ENCODE measurements around the gene CDH4. TPM values are rescaled to one million over a fixed set of nuclear protein-coding genes. Genes with fewer than 3 reads are reported as not detected.

Gene CDH4
- total RNA-seq, 2 donors from 2014 or later: not detected

DNA sequence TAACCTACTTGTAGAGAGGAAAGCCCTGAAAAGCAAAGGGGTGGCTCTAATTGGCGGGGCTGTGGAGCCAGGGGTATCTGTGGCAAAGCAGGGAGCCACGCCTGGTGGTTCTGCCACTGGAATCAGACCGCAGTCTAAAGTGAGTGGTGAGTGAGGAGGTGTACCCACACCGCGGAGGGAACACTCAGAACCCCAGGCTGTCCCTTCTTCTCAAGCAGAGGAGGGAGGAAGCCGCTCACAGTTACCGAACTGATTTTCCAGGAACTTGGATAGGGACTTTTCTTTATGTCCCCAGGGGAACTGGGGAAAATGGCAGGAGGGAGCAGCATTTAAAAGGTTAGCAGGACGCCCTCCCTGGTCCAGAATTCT is 526.4 kb downstream of the CDH4 start:
- Histone ChIP-seq H3K4me3 (no peak overlapping the region), H3K27ac (no peak overlapping the region), H3K36me3 (no peaks in the 10 kb centered on the region), H3K9me3 (peaks cover 9% of the 10 kb centered on the region), H3K27me3 (replicated peaks; ENCODE audit: insufficient read depth) (no peaks in the 10 kb centered on the region), H3K4me1 (ENCODE audit: control insufficient read depth in 1 of 2, low read depth in 2 of 2) (no peaks in the 10 kb centered on the region)
- ATAC-seq (ENCODE audit: insufficient number of reproducible peaks, low FRiP score, low read depth) (no peak), DNase-seq (ENCODE audit: low spot score) (no peak)
- TF ChIP-seq, protein P1, sequence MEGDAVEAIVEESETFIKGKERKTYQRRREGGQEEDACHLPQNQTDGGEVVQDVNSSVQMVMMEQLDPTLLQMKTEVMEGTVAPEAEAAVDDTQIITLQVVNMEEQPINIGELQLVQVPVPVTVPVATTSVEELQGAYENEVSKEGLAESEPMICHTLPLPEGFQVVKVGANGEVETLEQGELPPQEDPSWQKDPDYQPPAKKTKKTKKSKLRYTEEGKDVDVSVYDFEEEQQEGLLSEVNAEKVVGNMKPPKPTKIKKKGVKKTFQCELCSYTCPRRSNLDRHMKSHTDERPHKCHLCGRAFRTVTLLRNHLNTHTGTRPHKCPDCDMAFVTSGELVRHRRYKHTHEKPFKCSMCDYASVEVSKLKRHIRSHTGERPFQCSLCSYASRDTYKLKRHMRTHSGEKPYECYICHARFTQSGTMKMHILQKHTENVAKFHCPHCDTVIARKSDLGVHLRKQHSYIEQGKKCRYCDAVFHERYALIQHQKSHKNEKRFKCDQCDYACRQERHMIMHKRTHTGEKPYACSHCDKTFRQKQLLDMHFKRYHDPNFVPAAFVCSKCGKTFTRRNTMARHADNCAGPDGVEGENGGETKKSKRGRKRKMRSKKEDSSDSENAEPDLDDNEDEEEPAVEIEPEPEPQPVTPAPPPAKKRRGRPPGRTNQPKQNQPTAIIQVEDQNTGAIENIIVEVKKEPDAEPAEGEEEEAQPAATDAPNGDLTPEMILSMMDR (IDR thresholded peaks at IDR 0.05): no peak

DNA sequence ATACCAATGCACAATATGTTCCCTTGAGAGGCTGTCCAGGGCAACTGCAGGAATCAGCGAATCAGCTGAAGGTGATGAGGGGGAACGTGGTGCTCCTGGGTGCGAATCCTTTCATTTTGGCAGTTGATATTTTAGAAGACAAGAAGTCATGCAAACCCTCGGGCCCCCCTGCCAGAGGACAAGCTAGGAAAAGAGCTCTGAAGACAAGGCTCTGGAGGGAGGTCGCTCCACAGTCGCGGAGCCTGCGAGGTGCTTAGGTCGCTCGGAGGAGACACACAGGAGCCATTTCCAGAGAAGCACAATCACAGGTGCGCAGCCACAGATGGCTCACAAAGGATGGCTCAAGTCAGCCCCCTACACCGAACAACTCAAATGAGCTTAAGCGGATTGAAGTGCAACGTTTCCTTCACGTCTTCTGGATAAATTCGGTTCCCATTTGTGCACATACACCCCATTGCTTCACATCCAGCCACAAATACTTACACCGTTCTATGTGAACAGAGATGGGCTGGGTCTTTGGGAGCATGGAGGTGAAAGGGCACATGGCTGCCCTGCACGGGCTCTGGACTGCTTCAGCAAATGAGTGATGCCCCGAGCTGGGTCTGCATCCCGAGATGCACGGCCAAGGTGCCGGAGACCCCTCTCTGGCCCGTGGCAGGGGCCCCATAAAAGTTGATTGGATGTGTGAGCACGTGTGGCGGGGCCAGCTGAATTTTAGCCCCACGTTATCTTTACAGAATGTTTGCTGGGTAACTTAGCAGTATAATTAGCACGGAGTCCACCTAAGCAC is 527.3 kb downstream of the CDH4 start:
- ATAC-seq (ENCODE audit: insufficient number of reproducible peaks, low FRiP score, low read depth) (no peak), DNase-seq (ENCODE audit: low spot score) (no peak)
- Histone ChIP-seq H3K4me1 (ENCODE audit: control insufficient read depth in 1 of 2, low read depth in 2 of 2) (no peaks in the 10 kb centered on the region), H3K27ac (no peak overlapping the region), H3K36me3 (no peaks in the 10 kb centered on the region), H3K4me3 (no peak overlapping the region), H3K27me3 (replicated peaks; ENCODE audit: insufficient read depth) (no peaks in the 10 kb centered on the region), H3K9me3 (peaks cover 9% of the 10 kb centered on the region)
- TF ChIP-seq, protein P1 (IDR thresholded peaks at IDR 0.05): no peak

DNA sequence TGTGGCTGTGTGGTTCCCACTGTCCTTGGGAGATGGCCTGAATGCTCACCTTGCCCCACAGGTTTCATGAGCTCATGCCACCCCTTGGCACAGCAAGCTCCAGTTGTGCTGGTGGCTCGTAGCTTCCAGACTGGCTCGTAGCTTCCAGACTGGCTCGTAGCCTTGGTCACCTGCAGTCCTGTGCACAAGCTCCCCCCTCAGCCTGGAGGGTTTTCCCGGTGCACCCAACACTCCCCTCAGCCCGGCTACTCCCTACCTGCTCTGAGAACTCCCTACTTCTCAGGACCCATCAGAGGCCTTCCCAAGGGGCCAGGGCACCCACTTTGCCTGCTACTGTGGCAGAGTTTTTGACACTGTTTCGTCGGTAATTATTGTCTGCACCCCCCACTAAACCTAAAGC is 528.0 kb downstream of the CDH4 start:
- Histone ChIP-seq H3K4me3 (no peak overlapping the region), H3K4me1 (ENCODE audit: control insufficient read depth in 1 of 2, low read depth in 2 of 2) (no peaks in the 10 kb centered on the region), H3K36me3 (no peaks in the 10 kb centered on the region), H3K27ac (no peak overlapping the region), H3K27me3 (replicated peaks; ENCODE audit: insufficient read depth) (no peaks in the 10 kb centered on the region), H3K9me3 (peaks cover 9% of the 10 kb centered on the region)
- TF ChIP-seq, protein P1 (IDR thresholded peaks at IDR 0.05): no peak
- ATAC-seq (ENCODE audit: insufficient number of reproducible peaks, low FRiP score, low read depth): no peak
- DNase-seq (ENCODE audit: low spot score): no peak

DNA sequence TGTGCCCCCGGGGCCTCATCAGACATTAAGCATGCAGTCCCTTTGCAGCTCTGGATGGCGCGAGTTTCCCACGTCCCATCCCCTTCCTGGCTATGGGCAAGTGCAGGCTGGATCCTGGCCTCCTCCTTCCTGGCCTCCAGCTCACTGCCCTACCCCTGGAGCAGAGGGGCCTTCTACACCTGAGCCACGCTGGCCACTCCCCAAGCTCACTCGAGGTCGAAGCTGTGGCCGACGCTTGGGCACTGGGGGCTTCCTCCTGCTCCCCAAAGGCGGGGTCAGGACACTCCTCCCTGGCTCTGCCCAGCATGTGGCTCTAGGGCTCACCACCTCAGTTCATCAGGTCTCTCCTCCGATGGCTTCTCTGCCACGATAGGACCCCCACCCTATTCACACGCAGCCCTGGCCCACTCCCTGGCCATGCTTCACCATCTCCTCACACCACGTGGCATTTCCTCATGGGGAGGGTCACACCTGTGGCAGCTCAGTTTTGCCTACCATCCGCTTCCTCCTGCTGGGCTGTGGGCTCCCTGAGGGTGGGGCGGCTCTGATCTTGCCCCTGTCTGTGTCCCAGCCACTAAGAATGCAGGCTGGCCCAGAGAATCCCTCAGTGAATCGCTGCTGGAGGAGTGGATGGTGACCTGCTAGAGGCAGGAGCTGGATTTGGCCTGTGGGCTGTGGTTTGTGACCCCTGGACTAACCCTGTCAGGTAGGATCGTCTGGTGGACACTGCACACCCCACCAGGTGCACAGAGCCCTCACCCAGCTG is 532.9 kb downstream of the CDH4 start:
- no peaks in the 10 kb centered on the region for H3K36me3 ChIP-seq
- no peak for DNase-seq (ENCODE audit: low spot score)
- ATAC-seq (ENCODE audit: insufficient number of reproducible peaks, low FRiP score, low read depth): no peak
- TF ChIP-seq, protein P1 (IDR thresholded peaks at IDR 0.05): no peak
- H3K27ac ChIP-seq: no peak overlapping the region
- H3K4me3 ChIP-seq: no peak overlapping the region
- no peaks in the 10 kb centered on the region for H3K4me1 ChIP-seq (ENCODE audit: control insufficient read depth in 1 of 2, low read depth in 2 of 2)
- peaks cover 9% of the 10 kb centered on the region for H3K9me3 ChIP-seq
- no peaks in the 10 kb centered on the region for H3K27me3 ChIP-seq (replicated peaks; ENCODE audit: insufficient read depth)

DNA sequence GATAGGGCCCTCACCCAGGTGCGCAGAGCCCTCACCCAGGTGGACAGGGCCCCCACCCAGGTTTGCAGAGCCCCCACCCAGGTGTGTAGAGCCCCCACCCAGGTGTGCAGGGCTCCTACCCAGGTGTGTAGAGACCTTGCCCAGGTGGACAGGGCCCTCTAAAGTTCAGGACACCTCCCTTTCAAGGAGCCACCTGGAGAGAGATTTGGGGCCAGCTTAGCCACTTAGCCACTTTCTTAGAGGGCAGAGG is 533.4 kb downstream of the CDH4 start:
- no peak for ATAC-seq (ENCODE audit: insufficient number of reproducible peaks, low FRiP score, low read depth)
- H3K4me1 ChIP-seq (ENCODE audit: control insufficient read depth in 1 of 2, low read depth in 2 of 2): no peaks in the 10 kb centered on the region

More for the DNA sequence above, 533.4 kb downstream of the CDH4 start:
- H3K27ac ChIP-seq: no peak overlapping the region
- no peak for DNase-seq (ENCODE audit: low spot score)
- H3K27me3 ChIP-seq (replicated peaks; ENCODE audit: insufficient read depth): no peaks in the 10 kb centered on the region
- no peaks in the 10 kb centered on the region for H3K36me3 ChIP-seq
- H3K9me3 ChIP-seq: peaks cover 9% of the 10 kb centered on the region
- TF ChIP-seq, protein P1 (IDR thresholded peaks at IDR 0.05): no peak
- H3K4me3 ChIP-seq: no peak overlapping the region
